ENCODE results near the gene FSD1. TPM values are rescaled to one million over a fixed set of nuclear protein-coding genes. Genes with fewer than 3 reads are reported as not detected.

Gene FSD1
- total RNA-seq, 4 donors from 2014 or later = 0.29 to 0.50 TPM; not detected in 2

- Histone ChIP-seq H3K4me1 (peaks cover 0 to 8% (median 7%) of the 10 kb centered on the region in 4 donors), H3K36me3 (no peaks in the 10 kb centered on the region), H3K9me3 (no peaks in the 10 kb centered on the region), H3K27me3 (peaks cover 0 to 63% (median 19%) of the 10 kb centered on the region in 4 donors), H3K4me3 (peak overlapping the region; percentile 22 to 52 (median 30)), H3K27ac (replicated peaks in 1 of 4) (no peak overlapping the region)
- DNase-seq (ENCODE audit: extremely low spot score) = no peak
- intact Hi-C loops (cut with DNase I) = no loop called here
- 57% methylated on average over 16 of the region's 18 CpGs for WGBS
- TF ChIP-seq CTCF (IDR thresholded peaks at IDR 0.05) = no peak
- no peak for TF ChIP-seq POLR2AphosphoS5 (IDR thresholded peaks at IDR 0.05)
- TF ChIP-seq EP300 (IDR thresholded peaks at IDR 0.05) = no peak
- TF ChIP-seq POLR2A (IDR thresholded peaks at IDR 0.05; ENCODE audit: low read depth) = no peak
These were observed 420 bp upstream of the FSD1 start for GRCh38 chr19:4303819-4304537.

GRCh38 chr19:4305257-4305612, 837 bp downstream of the FSD1 start:
- peaks cover 0 to 52% (median 19%) of the 10 kb centered on the region in 4 donors for H3K27me3 ChIP-seq
- DNase-seq (ENCODE audit: extremely low spot score) = no peak
- no peak overlapping the region for H3K27ac ChIP-seq (replicated peaks in 1 of 4)
- TF ChIP-seq CTCF (IDR thresholded peaks at IDR 0.05) = no peak
- no peak for TF ChIP-seq EP300 (IDR thresholded peaks at IDR 0.05)
- no peak for TF ChIP-seq POLR2AphosphoS5 (IDR thresholded peaks at IDR 0.05)
- TF ChIP-seq POLR2A (IDR thresholded peaks at IDR 0.05; ENCODE audit: low read depth) = no peak
- WGBS = 84% methylated on average over 4 of the region's 7 CpGs
- peaks cover 0 to 8% (median 7%) of the 10 kb centered on the region in 4 donors for H3K4me1 ChIP-seq
- no peaks in the 10 kb centered on the region for H3K36me3 ChIP-seq
- H3K9me3 ChIP-seq = no peaks in the 10 kb centered on the region
- no peak overlapping the region for H3K4me3 ChIP-seq
- intact Hi-C loops (cut with DNase I) = no loop called here

GRCh38 chr19:4305659-4306058, 1.3 kb downstream of the FSD1 start:
- WGBS = 81% methylated on average over 16 of the region's 16 CpGs
- Histone ChIP-seq H3K27ac (replicated peaks in 1 of 4) (no peak overlapping the region), H3K9me3 (no peaks in the 10 kb centered on the region), H3K36me3 (no peaks in the 10 kb centered on the region), H3K4me1 (peaks cover 0 to 8% (median 7%) of the 10 kb centered on the region in 4 donors), H3K4me3 (no peak overlapping the region), H3K27me3 (peaks cover 0 to 50% (median 19%) of the 10 kb centered on the region in 4 donors)
- no peak for TF ChIP-seq EP300 (IDR thresholded peaks at IDR 0.05)
- no peak for TF ChIP-seq POLR2A (IDR thresholded peaks at IDR 0.05; ENCODE audit: low read depth)
- no peak for TF ChIP-seq POLR2AphosphoS5 (IDR thresholded peaks at IDR 0.05)
- TF ChIP-seq CTCF (IDR thresholded peaks at IDR 0.05) = no peak
- intact Hi-C loops (cut with DNase I) = no loop called here
- no peak for DNase-seq (ENCODE audit: extremely low spot score)

- TF ChIP-seq POLR2A (IDR thresholded peaks at IDR 0.05; ENCODE audit: low read depth) (no peak), CTCF (IDR thresholded peaks at IDR 0.05) (no peak), POLR2AphosphoS5 (IDR thresholded peaks at IDR 0.05) (no peak), EP300 (IDR thresholded peaks at IDR 0.05) (no peak)
- Histone ChIP-seq H3K27ac (replicated peaks in 1 of 4) (no peak overlapping the region), H3K4me3 (no peak overlapping the region), H3K27me3 (peaks cover 0 to 15% (median under 1%) of the 10 kb centered on the region in 4 donors), H3K9me3 (no peaks in the 10 kb centered on the region), H3K36me3 (no peaks in the 10 kb centered on the region), H3K4me1 (peaks cover 0 to 4% (median 0%) of the 10 kb centered on the region in 4 donors)
- intact Hi-C loops (cut with DNase I) = no loop called here
- no peak for DNase-seq (ENCODE audit: extremely low spot score)
- WGBS = 95% methylated on average over 11 of the region's 22 CpGs
These were observed 6.1 kb downstream of the FSD1 start for GRCh38 chr19:4310247-4311121.
